ENCODE data around the gene SYNE3.

The SYNE3 gene

GRCh38 chr14:95531969-95532368 lies 15.5 kb upstream of the SYNE3 start:
- Histone ChIP-seq H3K4me1 (ENCODE audit: control insufficient read depth, insufficient read depth, low read length) (peaks cover 38% of the 10 kb centered on the region), H3K27me3 (ENCODE audit: control insufficient read depth in 1 of 2, insufficient read depth in 2 of 2, low read length in 2 of 2) (no peaks in the 10 kb centered on the region), H3K27ac (ENCODE audit: low read length) (no peak overlapping the region), H3K36me3 (ENCODE audit: control insufficient read depth in 2 of 2, insufficient read depth in 2 of 2, low read length in 2 of 2) (peaks cover 0 to 6% of the 10 kb centered on the region in 2 donors), H3K4me3 (ENCODE audit: low read length in 2 of 2) (no peak overlapping the region), H3K9ac (ENCODE audit: low read length in 2 of 2) (peak overlapping the region in 1 of 2 donors; percentile 9), H3K9me3 (ENCODE audit: control insufficient read depth in 2 of 2, low read length in 2 of 2) (no peaks in the 10 kb centered on the region)

GRCh38 chr14:95531473-95531872 lies 15.0 kb upstream of the SYNE3 start:
- no peak overlapping the region for H3K9ac ChIP-seq (ENCODE audit: low read length in 2 of 2)
- H3K27me3 ChIP-seq (ENCODE audit: control insufficient read depth in 1 of 2, insufficient read depth in 2 of 2, low read length in 2 of 2): no peaks in the 10 kb centered on the region
- H3K4me3 ChIP-seq (ENCODE audit: low read length in 2 of 2): no peak overlapping the region
- H3K27ac ChIP-seq (ENCODE audit: low read length): no peak overlapping the region
- no peaks in the 10 kb centered on the region for H3K9me3 ChIP-seq (ENCODE audit: control insufficient read depth in 2 of 2, low read length in 2 of 2)
- H3K4me1 ChIP-seq (ENCODE audit: control insufficient read depth, insufficient read depth, low read length): peaks cover 36% of the 10 kb centered on the region
- H3K36me3 ChIP-seq (ENCODE audit: control insufficient read depth in 2 of 2, insufficient read depth in 2 of 2, low read length in 2 of 2): peaks cover 0 to 6% of the 10 kb centered on the region in 2 donors

GRCh38 chr14:95530473-95531276 lies 14.2 kb upstream of the SYNE3 start:
- Histone ChIP-seq H3K9ac (ENCODE audit: low read length in 2 of 2) (no peak overlapping the region), H3K4me1 (ENCODE audit: control insufficient read depth, insufficient read depth, low read length) (peaks cover 34% of the 10 kb centered on the region), H3K9me3 (ENCODE audit: control insufficient read depth in 2 of 2, low read length in 2 of 2) (no peaks in the 10 kb centered on the region), H3K27ac (ENCODE audit: low read length) (no peak overlapping the region), H3K4me3 (ENCODE audit: low read length in 2 of 2) (no peak overlapping the region), H3K27me3 (ENCODE audit: control insufficient read depth in 1 of 2, insufficient read depth in 2 of 2, low read length in 2 of 2) (no peaks in the 10 kb centered on the region), H3K36me3 (ENCODE audit: control insufficient read depth in 2 of 2, insufficient read depth in 2 of 2, low read length in 2 of 2) (peaks cover 0 to 6% of the 10 kb centered on the region in 2 donors)

- no peak overlapping the region for H3K9ac ChIP-seq (ENCODE audit: low read length in 2 of 2)
- no peak overlapping the region for H3K27ac ChIP-seq (ENCODE audit: low read length)
- no peaks in the 10 kb centered on the region for H3K9me3 ChIP-seq (ENCODE audit: control insufficient read depth in 2 of 2, low read length in 2 of 2)
- H3K27me3 ChIP-seq (ENCODE audit: control insufficient read depth in 1 of 2, insufficient read depth in 2 of 2, low read length in 2 of 2): no peaks in the 10 kb centered on the region
- H3K4me3 ChIP-seq (ENCODE audit: low read length in 2 of 2): no peak overlapping the region
- peaks cover 29% of the 10 kb centered on the region for H3K4me1 ChIP-seq (ENCODE audit: control insufficient read depth, insufficient read depth, low read length)
- peaks cover 0 to 6% of the 10 kb centered on the region in 2 donors for H3K36me3 ChIP-seq (ENCODE audit: control insufficient read depth in 2 of 2, insufficient read depth in 2 of 2, low read length in 2 of 2)
Observed at GRCh38 chr14:95529216-95529615, 12.8 kb upstream of the SYNE3 start.

- peaks cover 15% of the 10 kb centered on the region for H3K4me1 ChIP-seq (ENCODE audit: control insufficient read depth, insufficient read depth, low read length)
- H3K9ac ChIP-seq (ENCODE audit: low read length in 2 of 2): peak overlapping the region in 1 of 2 donors; percentile 9
- no peak overlapping the region for H3K27ac ChIP-seq (ENCODE audit: low read length)
- peaks cover 0 to 11% of the 10 kb centered on the region in 2 donors for H3K36me3 ChIP-seq (ENCODE audit: control insufficient read depth in 2 of 2, insufficient read depth in 2 of 2, low read length in 2 of 2)
- H3K4me3 ChIP-seq (ENCODE audit: low read length in 2 of 2): no peak overlapping the region
- no peaks in the 10 kb centered on the region for H3K27me3 ChIP-seq (ENCODE audit: control insufficient read depth in 1 of 2, insufficient read depth in 2 of 2, low read length in 2 of 2)
- H3K9me3 ChIP-seq (ENCODE audit: control insufficient read depth in 2 of 2, low read length in 2 of 2): no peaks in the 10 kb centered on the region
Observed at GRCh38 chr14:95527387-95528002, 11.0 kb upstream of the SYNE3 start.

GRCh38 chr14:95526483-95527386 lies 10.3 kb upstream of the SYNE3 start:
- H3K27ac ChIP-seq (ENCODE audit: low read length): no peak overlapping the region

GRCh38 chr14:95525999-95526398 lies 9.5 kb upstream of the SYNE3 start:
- H3K27me3 ChIP-seq (ENCODE audit: control insufficient read depth in 1 of 2, insufficient read depth in 2 of 2, low read length in 2 of 2): no peaks in the 10 kb centered on the region
- H3K4me1 ChIP-seq (ENCODE audit: control insufficient read depth, insufficient read depth, low read length): peaks cover 13% of the 10 kb centered on the region
- H3K9me3 ChIP-seq (ENCODE audit: control insufficient read depth in 2 of 2, low read length in 2 of 2): no peaks in the 10 kb centered on the region
- no peak overlapping the region for H3K4me3 ChIP-seq (ENCODE audit: low read length in 2 of 2)
- peaks cover 0 to 8% of the 10 kb centered on the region in 2 donors for H3K36me3 ChIP-seq (ENCODE audit: control insufficient read depth in 2 of 2, insufficient read depth in 2 of 2, low read length in 2 of 2)
- H3K9ac ChIP-seq (ENCODE audit: low read length in 2 of 2): no peak overlapping the region
- no peak overlapping the region for H3K27ac ChIP-seq (ENCODE audit: low read length)

More at GRCh38 chr14:95526483-95527386, 10.3 kb upstream of the SYNE3 start:
- H3K9ac ChIP-seq (ENCODE audit: low read length in 2 of 2): peak overlapping the region in 1 of 2 donors; percentile 9
- H3K36me3 ChIP-seq (ENCODE audit: control insufficient read depth in 2 of 2, insufficient read depth in 2 of 2, low read length in 2 of 2): peaks cover 0 to 9% of the 10 kb centered on the region in 2 donors
- no peaks in the 10 kb centered on the region for H3K27me3 ChIP-seq (ENCODE audit: control insufficient read depth in 1 of 2, insufficient read depth in 2 of 2, low read length in 2 of 2)
- peaks cover 13% of the 10 kb centered on the region for H3K4me1 ChIP-seq (ENCODE audit: control insufficient read depth, insufficient read depth, low read length)
- no peak overlapping the region for H3K4me3 ChIP-seq (ENCODE audit: low read length in 2 of 2)
- H3K9me3 ChIP-seq (ENCODE audit: control insufficient read depth in 2 of 2, low read length in 2 of 2): no peaks in the 10 kb centered on the region

- no peaks in the 10 kb centered on the region for H3K9me3 ChIP-seq (ENCODE audit: control insufficient read depth in 2 of 2, low read length in 2 of 2)
- H3K36me3 ChIP-seq (ENCODE audit: control insufficient read depth in 2 of 2, insufficient read depth in 2 of 2, low read length in 2 of 2): peaks cover 0 to 5% of the 10 kb centered on the region in 2 donors
- no peak overlapping the region for H3K4me3 ChIP-seq (ENCODE audit: low read length in 2 of 2)
- H3K4me1 ChIP-seq (ENCODE audit: control insufficient read depth, insufficient read depth, low read length): peaks cover 16% of the 10 kb centered on the region
- H3K27ac ChIP-seq (ENCODE audit: low read length): no peak overlapping the region
- H3K9ac ChIP-seq (ENCODE audit: low read length in 2 of 2): no peak overlapping the region
- no peaks in the 10 kb centered on the region for H3K27me3 ChIP-seq (ENCODE audit: control insufficient read depth in 1 of 2, insufficient read depth in 2 of 2, low read length in 2 of 2)
Observed at GRCh38 chr14:95524706-95525512, 8.5 kb upstream of the SYNE3 start.

GRCh38 chr14:95523815-95524448 lies 7.5 kb upstream of the SYNE3 start:
- Histone ChIP-seq H3K9me3 (ENCODE audit: control insufficient read depth in 2 of 2, low read length in 2 of 2) (no peaks in the 10 kb centered on the region), H3K4me3 (ENCODE audit: low read length in 2 of 2) (no peak overlapping the region), H3K27ac (ENCODE audit: low read length) (no peak overlapping the region), H3K36me3 (ENCODE audit: control insufficient read depth in 2 of 2, insufficient read depth in 2 of 2, low read length in 2 of 2) (peaks cover 0 to 5% of the 10 kb centered on the region in 2 donors), H3K27me3 (ENCODE audit: control insufficient read depth in 1 of 2, insufficient read depth in 2 of 2, low read length in 2 of 2) (no peaks in the 10 kb centered on the region), H3K4me1 (ENCODE audit: control insufficient read depth, insufficient read depth, low read length) (peaks cover 17% of the 10 kb centered on the region), H3K9ac (ENCODE audit: low read length in 2 of 2) (no peak overlapping the region)
